H1 (cell line): ENCODE data around the gene TPO. TPM values are rescaled to one million over a fixed set of nuclear protein-coding genes. Genes with fewer than 3 reads are reported as not detected.

Experiments
- HDAC2 ChIP-seq, 2 experiments: fragments of 300-600 bp in 1 of 2; sonication (generic) in 1 of 2; IDR thresholded peaks; 2 replicates each; pipeline ENCODE4 v1.6.1; 2011 to 2012; ENCODE audit warnings: low read depth in 2 of 2, low read length in 2 of 2, mild to moderate bottlenecking in 2 of 2, moderate library complexity in 2 of 2, borderline replicate concordance in 1 of 2, inconsistent platforms in 1 of 2
- polyA plus RNA-seq, 7 experiments: library from polyadenylated mRNA; depleted of rRNA in 3 of 7; stranded (reverse) in 5 of 7; unstranded in 2 of 7; fragments of >200 nt in 5 of 7; fragments of 200-250 nt in 2 of 7; gene quantifications; 1 replicate in 5 of 7; 2 replicates in 1 of 7; 4 replicates in 1 of 7; pipeline versions ENCODE4 v1.2.1 to v1.2.3, GENCODE V29; 2011 to 2013; ENCODE audit warnings: missing spikeins in 2 of 7, mixed read lengths in 2 of 7
- total RNA-seq: library from RNA; stranded (reverse); fragmentation: NEBNext Ultra II Directional; extraction: Animal tissue kit (Norgen Biotek cat#: 25700); gene quantifications from 2 replicates; pipeline ENCODE4 v1.2.1, GENCODE V29; 2021
- TF ChIP-seq, protein P1 (sequence below): fragments of 300-600 bp; sonication (generic); IDR thresholded peaks from 2 replicates; pipeline ENCODE4 v1.7.1; 2012; ENCODE audit warnings: low read length, moderate library complexity, mild to moderate bottlenecking, inconsistent platforms; ENCODE audit not compliant: insufficient replicate concordance

TPO gene
- total and polyA plus RNA-seq, 2 of the 8 experiments (the other 6 are each of a cell fraction or from before 2014, with no cell fraction given) = not detected

DNA sequence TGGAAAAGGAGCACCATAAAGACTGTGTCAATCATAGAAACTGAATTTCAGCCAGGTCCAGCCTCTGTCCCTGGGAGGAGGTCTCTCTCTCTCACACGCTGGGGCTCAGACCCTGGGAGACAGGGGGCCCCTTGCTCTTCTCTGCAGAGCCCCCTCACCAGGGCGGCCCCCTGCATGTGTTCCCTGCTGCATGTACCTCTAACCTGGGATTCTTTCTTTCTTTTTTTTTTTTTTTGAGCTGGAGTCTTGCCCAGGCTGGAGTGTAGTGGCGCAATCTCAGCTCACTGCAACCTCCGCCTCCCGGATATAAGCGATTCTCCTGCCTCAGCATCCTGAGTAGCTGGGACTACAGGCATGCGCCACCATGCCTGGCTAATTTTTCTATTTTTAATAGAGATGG, 46.5 kb downstream of the TPO start (continued):
- TF ChIP-seq, protein P1, sequence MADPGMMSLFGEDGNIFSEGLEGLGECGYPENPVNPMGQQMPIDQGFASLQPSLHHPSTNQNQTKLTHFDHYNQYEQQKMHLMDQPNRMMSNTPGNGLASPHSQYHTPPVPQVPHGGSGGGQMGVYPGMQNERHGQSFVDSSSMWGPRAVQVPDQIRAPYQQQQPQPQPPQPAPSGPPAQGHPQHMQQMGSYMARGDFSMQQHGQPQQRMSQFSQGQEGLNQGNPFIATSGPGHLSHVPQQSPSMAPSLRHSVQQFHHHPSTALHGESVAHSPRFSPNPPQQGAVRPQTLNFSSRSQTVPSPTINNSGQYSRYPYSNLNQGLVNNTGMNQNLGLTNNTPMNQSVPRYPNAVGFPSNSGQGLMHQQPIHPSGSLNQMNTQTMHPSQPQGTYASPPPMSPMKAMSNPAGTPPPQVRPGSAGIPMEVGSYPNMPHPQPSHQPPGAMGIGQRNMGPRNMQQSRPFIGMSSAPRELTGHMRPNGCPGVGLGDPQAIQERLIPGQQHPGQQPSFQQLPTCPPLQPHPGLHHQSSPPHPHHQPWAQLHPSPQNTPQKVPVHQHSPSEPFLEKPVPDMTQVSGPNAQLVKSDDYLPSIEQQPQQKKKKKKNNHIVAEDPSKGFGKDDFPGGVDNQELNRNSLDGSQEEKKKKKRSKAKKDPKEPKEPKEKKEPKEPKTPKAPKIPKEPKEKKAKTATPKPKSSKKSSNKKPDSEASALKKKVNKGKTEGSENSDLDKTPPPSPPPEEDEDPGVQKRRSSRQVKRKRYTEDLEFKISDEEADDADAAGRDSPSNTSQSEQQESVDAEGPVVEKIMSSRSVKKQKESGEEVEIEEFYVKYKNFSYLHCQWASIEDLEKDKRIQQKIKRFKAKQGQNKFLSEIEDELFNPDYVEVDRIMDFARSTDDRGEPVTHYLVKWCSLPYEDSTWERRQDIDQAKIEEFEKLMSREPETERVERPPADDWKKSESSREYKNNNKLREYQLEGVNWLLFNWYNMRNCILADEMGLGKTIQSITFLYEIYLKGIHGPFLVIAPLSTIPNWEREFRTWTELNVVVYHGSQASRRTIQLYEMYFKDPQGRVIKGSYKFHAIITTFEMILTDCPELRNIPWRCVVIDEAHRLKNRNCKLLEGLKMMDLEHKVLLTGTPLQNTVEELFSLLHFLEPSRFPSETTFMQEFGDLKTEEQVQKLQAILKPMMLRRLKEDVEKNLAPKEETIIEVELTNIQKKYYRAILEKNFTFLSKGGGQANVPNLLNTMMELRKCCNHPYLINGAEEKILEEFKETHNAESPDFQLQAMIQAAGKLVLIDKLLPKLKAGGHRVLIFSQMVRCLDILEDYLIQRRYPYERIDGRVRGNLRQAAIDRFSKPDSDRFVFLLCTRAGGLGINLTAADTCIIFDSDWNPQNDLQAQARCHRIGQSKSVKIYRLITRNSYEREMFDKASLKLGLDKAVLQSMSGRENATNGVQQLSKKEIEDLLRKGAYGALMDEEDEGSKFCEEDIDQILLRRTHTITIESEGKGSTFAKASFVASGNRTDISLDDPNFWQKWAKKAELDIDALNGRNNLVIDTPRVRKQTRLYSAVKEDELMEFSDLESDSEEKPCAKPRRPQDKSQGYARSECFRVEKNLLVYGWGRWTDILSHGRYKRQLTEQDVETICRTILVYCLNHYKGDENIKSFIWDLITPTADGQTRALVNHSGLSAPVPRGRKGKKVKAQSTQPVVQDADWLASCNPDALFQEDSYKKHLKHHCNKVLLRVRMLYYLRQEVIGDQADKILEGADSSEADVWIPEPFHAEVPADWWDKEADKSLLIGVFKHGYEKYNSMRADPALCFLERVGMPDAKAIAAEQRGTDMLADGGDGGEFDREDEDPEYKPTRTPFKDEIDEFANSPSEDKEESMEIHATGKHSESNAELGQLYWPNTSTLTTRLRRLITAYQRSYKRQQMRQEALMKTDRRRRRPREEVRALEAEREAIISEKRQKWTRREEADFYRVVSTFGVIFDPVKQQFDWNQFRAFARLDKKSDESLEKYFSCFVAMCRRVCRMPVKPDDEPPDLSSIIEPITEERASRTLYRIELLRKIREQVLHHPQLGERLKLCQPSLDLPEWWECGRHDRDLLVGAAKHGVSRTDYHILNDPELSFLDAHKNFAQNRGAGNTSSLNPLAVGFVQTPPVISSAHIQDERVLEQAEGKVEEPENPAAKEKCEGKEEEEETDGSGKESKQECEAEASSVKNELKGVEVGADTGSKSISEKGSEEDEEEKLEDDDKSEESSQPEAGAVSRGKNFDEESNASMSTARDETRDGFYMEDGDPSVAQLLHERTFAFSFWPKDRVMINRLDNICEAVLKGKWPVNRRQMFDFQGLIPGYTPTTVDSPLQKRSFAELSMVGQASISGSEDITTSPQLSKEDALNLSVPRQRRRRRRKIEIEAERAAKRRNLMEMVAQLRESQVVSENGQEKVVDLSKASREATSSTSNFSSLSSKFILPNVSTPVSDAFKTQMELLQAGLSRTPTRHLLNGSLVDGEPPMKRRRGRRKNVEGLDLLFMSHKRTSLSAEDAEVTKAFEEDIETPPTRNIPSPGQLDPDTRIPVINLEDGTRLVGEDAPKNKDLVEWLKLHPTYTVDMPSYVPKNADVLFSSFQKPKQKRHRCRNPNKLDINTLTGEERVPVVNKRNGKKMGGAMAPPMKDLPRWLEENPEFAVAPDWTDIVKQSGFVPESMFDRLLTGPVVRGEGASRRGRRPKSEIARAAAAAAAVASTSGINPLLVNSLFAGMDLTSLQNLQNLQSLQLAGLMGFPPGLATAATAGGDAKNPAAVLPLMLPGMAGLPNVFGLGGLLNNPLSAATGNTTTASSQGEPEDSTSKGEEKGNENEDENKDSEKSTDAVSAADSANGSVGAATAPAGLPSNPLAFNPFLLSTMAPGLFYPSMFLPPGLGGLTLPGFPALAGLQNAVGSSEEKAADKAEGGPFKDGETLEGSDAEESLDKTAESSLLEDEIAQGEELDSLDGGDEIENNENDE = no peak
- TF ChIP-seq HDAC2 (IDR thresholded peaks at IDR 0.05; ENCODE audit: borderline replicate concordance in 1 of 2, low read depth in 2 of 2, low read length in 2 of 2) = no peak
